Measurements from ENCODE around the gene MAN2A2.

Gene MAN2A2

GRCh38 chr15:90946538-90946937 lies 43.4 kb downstream of the MAN2A2 start:
- in situ Hi-C loops (cut with MboI; ENCODE audit: low pct_unique_long_range_greater_than_20kb, low sequenced_read_pairs, unreplicated experiment) = no loop called here
- DNase-seq (ENCODE audit: low spot score) = no peak
- no peak for TF ChIP-seq CTCF (IDR thresholded peaks at IDR 0.05; ENCODE audit: extremely low read depth, insufficient read depth, missing control alignments)

- no peak for TF ChIP-seq CTCF (IDR thresholded peaks at IDR 0.05; ENCODE audit: extremely low read depth, insufficient read depth, missing control alignments)
- in situ Hi-C loops (cut with MboI; ENCODE audit: low pct_unique_long_range_greater_than_20kb, low sequenced_read_pairs, unreplicated experiment) = no loop called here
Observed at GRCh38 chr15:90946941-90947576, 44.0 kb downstream of the MAN2A2 start.

GRCh38 chr15:90947577-90948357 lies 44.7 kb downstream of the MAN2A2 start:
- TF ChIP-seq CTCF (IDR thresholded peaks at IDR 0.05; ENCODE audit: extremely low read depth, insufficient read depth, missing control alignments) = no peak
- in situ Hi-C loops (cut with MboI; ENCODE audit: low pct_unique_long_range_greater_than_20kb, low sequenced_read_pairs, unreplicated experiment) = no loop called here

More at GRCh38 chr15:90946941-90947576, 44.0 kb downstream of the MAN2A2 start:
- no peak for DNase-seq (ENCODE audit: low spot score)

GRCh38 chr15:90948506-90948905 lies 45.4 kb downstream of the MAN2A2 start:
- no peak for DNase-seq (ENCODE audit: low spot score)
- no peak for TF ChIP-seq CTCF (IDR thresholded peaks at IDR 0.05; ENCODE audit: extremely low read depth, insufficient read depth, missing control alignments)
- in situ Hi-C loops (cut with MboI; ENCODE audit: low pct_unique_long_range_greater_than_20kb, low sequenced_read_pairs, unreplicated experiment) = no loop called here

More at GRCh38 chr15:90947577-90948357, 44.7 kb downstream of the MAN2A2 start:
- no peak for DNase-seq (ENCODE audit: low spot score)

- in situ Hi-C loops (cut with MboI; ENCODE audit: low pct_unique_long_range_greater_than_20kb, low sequenced_read_pairs, unreplicated experiment) = no loop called here
- no peak for DNase-seq (ENCODE audit: low spot score)
- TF ChIP-seq CTCF (IDR thresholded peaks at IDR 0.05; ENCODE audit: extremely low read depth, insufficient read depth, missing control alignments) = no peak
Observed at GRCh38 chr15:90949979-90950675, 47.0 kb downstream of the MAN2A2 start.

- in situ Hi-C loops (cut with MboI; ENCODE audit: low pct_unique_long_range_greater_than_20kb, low sequenced_read_pairs, unreplicated experiment) = no loop called here
- no peak for TF ChIP-seq CTCF (IDR thresholded peaks at IDR 0.05; ENCODE audit: extremely low read depth, insufficient read depth, missing control alignments)
Observed at GRCh38 chr15:90950676-90951075, 47.6 kb downstream of the MAN2A2 start.

More at GRCh38 chr15:90950676-90951075, 47.6 kb downstream of the MAN2A2 start:
- no peak for DNase-seq (ENCODE audit: low spot score)

Measured in GM13977 (cell line).